SHP77 (cell line): ENCODE results near the gene C7.
"Not testable (repeated sequence)": the region's sequence is repeated elsewhere in the genome, so short reads cannot be mapped to it uniquely, and the experiment has no call there.

Experiments used
- DNase-seq, 2 experiments: peaks; one replicate each; lab custom pipeline; 2025; lab: John Stamatoyannopoulos, UW

The C7 gene

DNA sequence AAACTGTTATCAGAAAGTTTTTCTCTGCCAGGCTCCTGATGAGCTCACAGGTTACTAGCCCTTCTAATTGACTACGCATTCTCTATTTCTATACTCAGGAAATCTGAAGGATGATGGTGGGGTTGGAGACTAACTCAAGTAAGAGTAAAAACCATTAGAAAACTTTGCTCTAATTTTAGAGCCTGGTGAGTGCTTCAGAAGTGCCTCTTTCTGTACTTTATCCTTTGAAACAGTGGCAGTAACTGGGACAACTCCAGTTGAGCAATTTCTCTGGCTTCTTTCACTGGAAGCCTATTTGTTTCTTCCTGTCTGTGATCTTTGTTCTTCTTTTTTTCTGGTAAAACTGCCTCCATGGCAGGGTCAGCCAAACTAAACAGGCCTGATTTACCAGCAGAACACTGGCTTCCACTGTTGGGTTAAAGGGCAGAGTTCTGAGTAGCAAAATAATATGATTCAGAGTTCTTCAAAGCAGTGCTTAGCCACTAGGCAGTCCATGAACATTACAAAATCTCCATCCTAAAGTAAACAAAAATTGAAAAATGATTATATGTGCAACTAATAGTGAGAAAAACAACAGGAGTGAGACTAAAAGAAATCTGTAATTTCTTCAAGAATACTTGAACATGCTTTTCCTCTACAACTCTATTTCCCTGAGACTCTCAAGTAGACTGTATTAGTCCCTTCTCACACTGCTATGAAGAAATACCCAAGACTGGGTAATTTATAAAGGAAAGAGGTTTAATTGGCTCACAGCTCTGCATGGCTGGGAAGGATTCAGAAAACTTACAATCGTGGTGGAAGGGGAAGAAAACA, 82.1 kb downstream of the C7 start:
- no peak for DNase-seq

DNA sequence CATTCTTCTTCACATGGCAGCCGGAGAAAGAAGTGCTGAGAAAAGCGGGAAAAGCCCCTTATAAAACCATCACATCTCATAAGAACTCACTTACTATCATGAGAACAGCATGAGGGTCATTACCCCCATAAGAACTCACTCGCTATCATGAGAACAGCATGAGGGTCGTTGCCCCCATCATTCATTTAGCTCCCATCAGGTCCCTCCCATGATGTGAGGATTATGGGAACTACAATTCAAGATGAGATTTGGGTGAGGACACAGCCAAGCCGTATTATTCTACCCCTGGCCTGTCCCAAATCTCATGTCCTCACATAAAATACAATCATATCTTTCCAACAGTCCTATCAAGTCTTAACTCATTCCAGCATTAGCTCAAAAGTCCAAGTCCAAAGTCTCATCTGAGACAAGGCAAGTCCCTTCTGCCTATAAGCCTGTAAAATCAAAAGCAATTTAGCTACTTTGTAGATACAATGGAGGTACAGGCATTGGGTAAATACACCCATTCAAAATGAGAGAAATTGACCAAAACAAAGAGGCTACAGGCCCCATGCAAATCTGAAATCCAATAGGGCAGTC, 82.8 kb downstream of the C7 start:
- DNase-seq = no peak

DNA sequence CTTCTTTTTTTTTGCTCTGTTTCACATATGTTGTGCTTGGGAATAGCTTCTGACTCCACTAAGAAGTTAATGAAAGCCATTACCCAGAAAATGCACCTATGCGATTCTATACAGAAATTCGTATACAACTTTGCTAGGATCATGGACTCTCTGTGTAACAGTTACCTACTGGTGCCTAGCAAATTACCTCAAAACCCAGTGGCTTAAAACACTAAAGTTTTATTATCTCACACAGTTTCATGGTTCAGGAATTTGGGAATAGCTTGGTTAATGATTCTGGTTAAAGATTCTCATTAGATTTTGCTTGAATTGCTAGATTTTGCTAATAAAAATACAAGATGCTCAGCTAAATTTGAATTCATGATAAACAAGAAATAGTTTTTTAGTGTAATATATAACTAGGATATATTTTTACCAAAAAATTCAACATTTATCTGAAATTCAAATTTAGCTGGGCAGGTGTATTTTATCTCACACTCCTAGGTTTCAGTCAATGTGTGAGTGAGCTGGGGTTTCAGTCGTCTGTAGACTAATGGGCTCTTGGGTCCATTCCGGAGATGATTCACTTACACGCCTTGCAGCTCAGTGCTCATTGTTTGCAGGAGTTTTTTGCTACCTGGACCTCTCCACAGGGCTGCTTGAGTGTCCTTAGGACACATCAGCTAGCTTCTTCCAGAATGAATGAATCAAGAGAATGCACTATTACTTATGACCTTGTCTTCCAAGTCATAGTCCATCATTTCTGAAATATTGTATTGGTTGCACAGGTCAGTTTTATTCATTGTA, 86.7 kb downstream of the C7 start:
- DNase-seq = no peak

GRCh38 chr5:40999142-40999541, 89.8 kb downstream of the C7 start:
- no peak for DNase-seq

DNA sequence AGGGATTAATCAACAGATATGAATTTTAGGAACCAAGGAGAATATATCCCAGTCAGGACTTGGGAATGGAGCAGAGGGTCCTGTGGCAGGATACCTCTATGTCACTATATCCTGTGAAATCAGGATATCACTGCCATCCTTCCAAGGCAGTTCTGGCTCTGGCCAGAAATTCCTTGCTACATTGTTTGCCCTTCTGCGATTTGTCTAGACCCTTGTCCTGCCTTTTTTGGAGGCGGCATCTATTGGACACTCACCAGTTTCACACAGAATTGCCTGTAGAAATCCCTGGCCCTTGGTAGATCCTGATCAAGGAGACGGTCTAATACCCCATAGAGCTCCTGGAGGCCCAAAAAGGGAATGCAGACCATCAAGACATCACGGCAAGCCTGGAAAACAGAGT, 90.7 kb downstream of the C7 start:
- no peak for DNase-seq

DNA sequence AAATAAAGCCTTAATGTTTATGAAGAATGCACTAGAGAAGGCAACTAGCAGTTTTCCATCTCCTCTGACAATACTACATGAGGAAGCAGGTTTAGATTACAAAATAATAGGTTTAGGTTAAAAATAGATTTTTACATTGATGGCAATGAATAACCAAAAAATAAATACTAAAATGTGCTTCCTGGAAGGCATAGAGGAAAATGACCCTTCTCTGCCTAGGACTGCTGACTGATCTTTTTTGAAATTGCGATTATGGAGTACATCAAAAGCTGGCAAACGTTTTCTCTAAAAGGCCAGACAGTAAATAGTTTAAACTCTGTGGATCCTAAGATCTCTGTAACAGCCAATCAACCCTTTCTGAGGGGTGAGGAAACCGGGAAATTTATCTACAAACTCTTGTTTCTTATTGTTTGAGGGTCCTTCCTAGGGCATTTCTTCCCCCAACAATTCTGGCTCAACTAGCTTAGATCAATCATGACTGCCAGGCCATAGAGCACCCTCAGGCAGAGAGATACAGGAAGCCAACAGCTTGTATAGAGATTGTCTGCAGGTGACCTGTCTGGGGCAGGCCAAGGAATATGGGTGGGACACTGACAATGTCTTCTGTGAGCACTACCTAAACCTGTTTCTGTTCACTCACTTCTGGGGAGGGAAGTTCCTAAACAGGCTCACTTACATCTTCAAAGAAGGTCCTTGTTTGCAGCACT, 94.5 kb downstream of the C7 start:
- DNase-seq = no peak

DNA sequence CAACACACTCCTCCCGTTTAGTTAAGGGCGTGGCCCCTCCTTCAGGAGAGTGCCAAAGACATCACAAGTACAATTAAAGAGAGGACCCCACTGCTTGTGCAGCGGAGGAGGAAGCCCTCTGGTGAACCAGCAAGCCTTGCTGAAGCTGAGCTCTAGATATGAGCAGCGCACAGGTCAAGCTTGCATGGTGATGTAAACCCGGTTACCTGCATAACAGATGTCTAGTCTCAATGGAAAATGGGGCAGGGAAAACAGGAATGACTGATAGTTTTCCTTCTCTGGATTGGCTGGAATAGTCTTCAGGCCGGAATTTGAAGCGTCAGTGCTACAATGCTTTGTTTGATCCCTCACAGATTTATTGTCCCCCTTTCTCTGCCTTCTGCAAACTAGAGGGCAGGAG, 95.6 kb downstream of the C7 start:
- no peak for DNase-seq

- no peak for DNase-seq
These were observed 99.9 kb downstream of the C7 start for GRCh38 chr5:41009232-41009631.

- no peak for DNase-seq
These were observed 101.3 kb downstream of the C7 start for GRCh38 chr5:41010572-41010971.

DNA sequence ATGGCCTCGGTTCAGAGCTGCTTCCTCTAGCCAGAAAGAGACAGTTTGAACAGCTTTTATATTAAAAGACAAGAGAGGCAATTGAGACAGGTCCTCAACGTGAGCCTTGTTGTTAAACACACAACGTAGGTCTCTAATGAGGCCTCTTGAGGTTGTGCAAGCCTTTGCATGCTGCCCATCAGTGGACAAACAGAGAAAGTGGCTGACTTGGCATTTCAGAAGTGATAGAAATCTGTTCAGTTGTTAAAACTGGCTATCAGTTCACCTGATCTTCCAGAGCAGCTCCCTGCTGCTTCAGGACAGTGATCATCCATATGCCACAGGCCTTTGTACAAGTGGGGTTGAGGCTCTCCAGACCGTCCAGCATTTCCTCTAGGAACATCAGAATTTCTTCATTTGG, 103.0 kb downstream of the C7 start:
- peak; percentile 25 to 57 for DNase-seq

GRCh38 chr5:41022600-41022999, 113.3 kb downstream of the C7 start:
- DNase-seq = not testable (repeated sequence)
